Smooth muscle cell (in vitro differentiated cells): ENCODE measurements around the gene PSD. TPM values are rescaled to one million over a fixed set of nuclear protein-coding genes. Genes with fewer than 3 reads are reported as not detected.
A peak's percentile ranks its signal among the peaks of the same experiment; 100 is the strongest.

Source experiments
- DNase-seq: peaks from one replicate; lab custom pipeline; 2025; ENCODE audit not compliant: unreplicated experiment; lab: John Stamatoyannopoulos, UW
- H2AFZ ChIP-seq: fragments of 200-600 bp; sonication (generic); 2 replicates; pipeline ENCODE4 v1.6.0; 2016; ENCODE audit warnings: antibody characterized with exemption, low read depth, mild to moderate bottlenecking
- H3F3A ChIP-seq: fragments of 200-600 bp; sonication (generic); 2 replicates; pipeline ENCODE4 v1.6.0; 2017; ENCODE audit warnings: antibody characterized with exemption, low read depth
- H3K27ac ChIP-seq: fragments of 200-600 bp; sonication (generic); 2 replicates; pipeline ENCODE4 v1.5.1; 2016; ENCODE audit warnings: low read depth, mild to moderate bottlenecking
- H3K27me3 ChIP-seq: fragments of 200-600 bp; sonication (generic); 2 replicates; pipeline ENCODE4 v1.6.1; 2016; ENCODE audit warnings: low read depth, mild to moderate bottlenecking
- H3K36me3 ChIP-seq: fragments of 200-600 bp; sonication (generic); 2 replicates; pipeline ENCODE4 v1.5.1; 2016; ENCODE audit warnings: low read depth
- H3K4me1 ChIP-seq: fragments of 200-600 bp; sonication (generic); 2 replicates; pipeline ENCODE4 v1.5.1; 2016; ENCODE audit warnings: low read depth
- H3K4me2 ChIP-seq: fragments of 200-600 bp; sonication (generic); 2 replicates; pipeline ENCODE4 v1.6.0; 2016; ENCODE audit warnings: mild to moderate bottlenecking
- H3K4me3 ChIP-seq: fragments of 200-600 bp; sonication (generic); 2 replicates; pipeline ENCODE4 v1.5.1; 2016; ENCODE audit warnings: mild to moderate bottlenecking
- H3K79me2 ChIP-seq: fragments of 200-600 bp; sonication (generic); 2 replicates; pipeline ENCODE4 v1.6.0; 2016; ENCODE audit warnings: low read depth, mild to moderate bottlenecking
- H3K9ac ChIP-seq: fragments of 200-600 bp; sonication (generic); 2 replicates; pipeline ENCODE4 v1.6.0; 2016; ENCODE audit warnings: low read depth
- H3K9me3 ChIP-seq: fragments of 200-600 bp; sonication (generic); replicated peaks from 2 replicates; pipeline ENCODE4 v1.5.1; 2016; ENCODE audit warnings: low read depth
- H4K20me1 ChIP-seq: fragments of 200-600 bp; sonication (generic); 2 replicates; pipeline ENCODE4 v1.6.0; 2016; ENCODE audit warnings: low read depth
- WGBS: methylation state at CpG from one replicate; pipeline ENCODE4 v1.1.7; 2016; ENCODE audit warnings: low lambda C conversion rate; 5-methylcytosine and 5-hydroxymethylcytosine counted together
- polyA plus RNA-seq: library from polyadenylated mRNA; unstranded; fragments of >200 nt; fragmentation: Nextera tagmentation; extraction: Ambion mirVana; gene quantifications from 2 replicates; pipeline ENCODE4 v1.2.1, GENCODE V29; 2016
- total RNA-seq: library from RNA; depleted of rRNA; stranded (reverse); fragments of >200 nt; gene quantifications from 2 replicates; pipeline ENCODE4 v1.2.3, GENCODE V29; 2014
- TF ChIP-seq, protein P1 (sequence below): fragments of 200-600 bp; sonication (generic); IDR thresholded peaks from 2 replicates; pipeline ENCODE4 v1.5.1; 2017; ENCODE audit warnings: borderline replicate concordance, mild to moderate bottlenecking, antibody characterized with exemption; ENCODE audit not compliant: insufficient read depth, poor library complexity, severe bottlenecking

PSD gene
- total and polyA plus RNA-seq, 2 experiments from 2014 or later, result 4.1 to 31.6 TPM

DNA sequence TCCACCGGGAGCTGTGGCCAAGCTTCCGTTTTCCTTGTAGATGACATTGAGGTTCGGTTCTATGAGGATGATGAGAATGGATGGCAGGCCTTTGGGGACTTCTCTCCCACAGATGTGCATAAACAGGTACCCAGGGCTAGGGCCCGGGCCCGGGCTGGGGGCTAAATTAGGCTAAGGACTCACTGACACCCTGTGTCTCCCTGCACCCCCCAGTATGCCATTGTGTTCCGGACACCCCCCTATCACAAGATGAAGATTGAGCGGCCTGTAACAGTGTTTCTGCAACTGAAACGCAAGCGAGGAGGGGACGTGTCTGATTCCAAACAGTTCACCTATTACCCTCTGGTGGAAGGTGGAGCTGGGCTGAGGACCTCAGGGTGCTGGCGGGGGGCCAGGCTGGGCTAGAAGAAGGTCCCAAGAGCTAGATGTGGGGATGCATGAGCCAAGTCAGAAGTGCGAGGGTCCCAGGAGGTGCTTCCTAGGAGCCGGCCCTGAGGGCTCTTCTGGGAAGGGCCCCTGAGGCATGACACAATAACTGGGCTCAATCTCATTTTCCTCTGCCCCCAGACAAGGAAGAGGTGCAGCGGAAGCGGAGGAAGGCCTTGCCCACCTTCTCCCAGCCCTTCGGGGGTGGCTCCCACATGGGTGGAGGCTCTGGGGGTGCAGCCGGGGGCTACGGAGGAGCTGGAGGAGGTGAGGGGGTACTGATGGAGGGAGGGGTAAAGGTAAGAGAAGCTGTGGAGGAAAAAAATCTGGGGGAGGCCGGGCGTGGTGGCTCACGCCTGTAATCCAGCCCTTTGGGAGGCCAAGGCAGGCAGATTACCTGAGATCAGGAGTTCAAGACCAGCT lies 20.2 kb downstream of the PSD start:
- Histone ChIP-seq H2AFZ (no peak overlapping the region), H3K4me2 (peak overlapping the region; percentile 91), H3K4me3 (peak overlapping the region; percentile 57), H3K9me3 (no peaks in the 10 kb centered on the region), H3K9ac (no peak overlapping the region), H3K4me1 (peaks cover 9% of the 10 kb centered on the region), H3K79me2 (peaks cover 14% of the 10 kb centered on the region), H3K36me3 (no peaks in the 10 kb centered on the region), H3K27me3 (no peaks in the 10 kb centered on the region), H3F3A (no peaks in the 10 kb centered on the region), H4K20me1 (peaks cover 10% of the 10 kb centered on the region), H3K27ac (peak overlapping the region; percentile 52)
- TF ChIP-seq, protein P1, sequence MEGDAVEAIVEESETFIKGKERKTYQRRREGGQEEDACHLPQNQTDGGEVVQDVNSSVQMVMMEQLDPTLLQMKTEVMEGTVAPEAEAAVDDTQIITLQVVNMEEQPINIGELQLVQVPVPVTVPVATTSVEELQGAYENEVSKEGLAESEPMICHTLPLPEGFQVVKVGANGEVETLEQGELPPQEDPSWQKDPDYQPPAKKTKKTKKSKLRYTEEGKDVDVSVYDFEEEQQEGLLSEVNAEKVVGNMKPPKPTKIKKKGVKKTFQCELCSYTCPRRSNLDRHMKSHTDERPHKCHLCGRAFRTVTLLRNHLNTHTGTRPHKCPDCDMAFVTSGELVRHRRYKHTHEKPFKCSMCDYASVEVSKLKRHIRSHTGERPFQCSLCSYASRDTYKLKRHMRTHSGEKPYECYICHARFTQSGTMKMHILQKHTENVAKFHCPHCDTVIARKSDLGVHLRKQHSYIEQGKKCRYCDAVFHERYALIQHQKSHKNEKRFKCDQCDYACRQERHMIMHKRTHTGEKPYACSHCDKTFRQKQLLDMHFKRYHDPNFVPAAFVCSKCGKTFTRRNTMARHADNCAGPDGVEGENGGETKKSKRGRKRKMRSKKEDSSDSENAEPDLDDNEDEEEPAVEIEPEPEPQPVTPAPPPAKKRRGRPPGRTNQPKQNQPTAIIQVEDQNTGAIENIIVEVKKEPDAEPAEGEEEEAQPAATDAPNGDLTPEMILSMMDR, result no peak
- no peak for DNase-seq
- WGBS, result 97% methylated on average over 21 of the region's 21 CpGs

DNA sequence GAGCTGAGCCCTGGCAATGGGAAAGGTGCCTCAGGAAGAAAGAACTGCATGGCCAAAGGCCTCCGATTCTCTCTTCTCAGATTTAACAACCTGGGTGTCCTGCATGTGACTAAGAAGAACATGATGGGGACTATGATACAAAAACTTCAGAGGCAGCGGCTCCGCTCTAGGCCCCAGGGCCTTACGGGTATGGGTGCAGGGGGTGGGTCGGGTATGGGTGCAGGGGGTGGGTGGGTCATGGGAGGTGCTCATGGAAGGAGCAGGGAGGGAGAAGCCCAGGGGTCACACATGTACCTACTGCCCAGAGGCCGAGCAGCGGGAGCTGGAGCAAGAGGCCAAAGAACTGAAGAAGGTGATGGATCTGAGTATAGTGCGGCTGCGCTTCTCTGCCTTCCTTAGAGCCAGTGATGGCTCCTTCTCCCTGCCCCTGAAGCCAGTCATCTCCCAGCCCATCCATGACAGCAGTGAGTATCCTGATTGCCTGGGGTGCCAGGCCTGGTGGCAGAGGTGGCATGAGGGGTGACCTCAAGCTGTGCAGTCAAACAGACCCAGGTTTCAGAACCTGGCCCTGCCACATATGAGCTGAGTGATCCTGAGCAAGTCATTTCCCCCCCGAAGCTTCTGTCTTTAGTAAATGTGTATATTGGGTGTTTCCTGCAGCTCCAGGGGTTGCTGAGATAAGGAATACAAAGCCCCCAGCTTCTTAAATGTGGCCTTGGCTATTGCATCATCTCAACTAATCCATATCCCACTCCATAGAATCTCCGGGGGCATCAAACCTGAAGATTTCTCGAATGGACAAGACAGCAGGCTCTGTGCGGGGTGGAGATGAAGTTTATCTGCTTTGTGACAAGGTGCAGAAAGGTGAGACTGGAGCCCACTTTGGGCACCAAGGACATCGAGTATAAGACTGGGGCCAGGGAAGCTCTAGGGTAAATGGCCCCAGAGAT lies 21.1 kb downstream of the PSD start:
- H3K4me2 ChIP-seq, result no peak overlapping the region
- no peaks in the 10 kb centered on the region for H3K9me3 ChIP-seq
- H3K9ac ChIP-seq, result no peak overlapping the region
- peak overlapping the region; percentile 100 for H3K27ac ChIP-seq
- no peaks in the 10 kb centered on the region for H3K36me3 ChIP-seq
- DNase-seq, result no peak
- peaks cover 14% of the 10 kb centered on the region for H3K79me2 ChIP-seq
- H3F3A ChIP-seq, result no peaks in the 10 kb centered on the region
- 96% methylated on average over 14 of the region's 14 CpGs for WGBS
- no peak overlapping the region for H3K4me3 ChIP-seq
- H4K20me1 ChIP-seq, result peaks cover 10% of the 10 kb centered on the region
- no peak overlapping the region for H2AFZ ChIP-seq
- H3K4me1 ChIP-seq, result peaks cover 10% of the 10 kb centered on the region
- TF ChIP-seq, protein P1, result no peak
- H3K27me3 ChIP-seq, result no peaks in the 10 kb centered on the region

DNA sequence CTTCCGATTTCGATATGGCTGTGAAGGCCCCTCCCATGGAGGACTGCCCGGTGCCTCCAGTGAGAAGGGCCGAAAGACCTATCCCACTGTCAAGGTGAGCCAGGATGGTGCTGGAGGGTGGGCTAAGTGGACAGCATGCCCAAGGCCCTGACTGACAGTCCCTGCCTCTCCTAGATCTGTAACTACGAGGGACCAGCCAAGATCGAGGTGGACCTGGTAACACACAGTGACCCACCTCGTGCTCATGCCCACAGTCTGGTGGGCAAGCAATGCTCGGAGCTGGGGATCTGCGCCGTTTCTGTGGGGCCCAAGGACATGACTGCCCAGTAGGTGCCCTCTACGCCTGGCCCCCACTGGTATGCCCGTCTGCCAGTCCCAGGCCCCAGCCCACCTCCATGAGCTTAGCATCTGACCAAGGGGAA lies 21.8 kb downstream of the PSD start:
- H3K4me3 ChIP-seq, result no peak overlapping the region
- H3K4me1 ChIP-seq, result peaks cover 10% of the 10 kb centered on the region
- peak overlapping the region; percentile 99 for H3K9ac ChIP-seq
- H3F3A ChIP-seq, result no peaks in the 10 kb centered on the region
- H3K4me2 ChIP-seq, result peak overlapping the region; percentile 94
- TF ChIP-seq, protein P1, result no peak
- DNase-seq, result no peak
- H2AFZ ChIP-seq, result no peak overlapping the region
- H3K9me3 ChIP-seq, result no peaks in the 10 kb centered on the region
- peaks cover 10% of the 10 kb centered on the region for H4K20me1 ChIP-seq
- H3K79me2 ChIP-seq, result peaks cover 14% of the 10 kb centered on the region
- peak overlapping the region; percentile 100 for H3K27ac ChIP-seq
- 96% methylated on average over 12 of the region's 12 CpGs for WGBS
- H3K36me3 ChIP-seq, result no peaks in the 10 kb centered on the region
- no peaks in the 10 kb centered on the region for H3K27me3 ChIP-seq
